ENCODE measurements around the gene RNF212. TPM values are rescaled to one million over a fixed set of nuclear protein-coding genes. Genes with fewer than 3 reads are reported as not detected.

RNF212 gene
- total RNA-seq, 4 donors from 2014 or later = 3.8 to 9.7 (median 7.3) TPM

- intact Hi-C loops (cut with DNase I) = no loop called here
- H3K9me3 ChIP-seq = no peaks in the 10 kb centered on the region
- 76% methylated on average over 20 of the region's 36 CpGs for WGBS
- H3K4me3 ChIP-seq = no peak overlapping the region
- H3K4me1 ChIP-seq = peaks cover 0 to 7% (median 6%) of the 10 kb centered on the region in 4 donors
- no peak overlapping the region for H3K27ac ChIP-seq (replicated peaks in 1 of 4)
- DNase-seq (ENCODE audit: extremely low spot score) = no peak
- TF ChIP-seq POLR2A (IDR thresholded peaks at IDR 0.05; ENCODE audit: low read depth) = no peak
- no peak for TF ChIP-seq EP300 (IDR thresholded peaks at IDR 0.05)
- no peak for TF ChIP-seq POLR2AphosphoS5 (IDR thresholded peaks at IDR 0.05)
- H3K36me3 ChIP-seq = peaks cover 0 to 25% (median 16%) of the 10 kb centered on the region in 4 donors
- peaks cover 0 to 57% (median 3%) of the 10 kb centered on the region in 4 donors for H3K27me3 ChIP-seq
These were observed 84.7 kb downstream of the RNF212 start for GRCh38 chr4:1028574-1029220.

DNA sequence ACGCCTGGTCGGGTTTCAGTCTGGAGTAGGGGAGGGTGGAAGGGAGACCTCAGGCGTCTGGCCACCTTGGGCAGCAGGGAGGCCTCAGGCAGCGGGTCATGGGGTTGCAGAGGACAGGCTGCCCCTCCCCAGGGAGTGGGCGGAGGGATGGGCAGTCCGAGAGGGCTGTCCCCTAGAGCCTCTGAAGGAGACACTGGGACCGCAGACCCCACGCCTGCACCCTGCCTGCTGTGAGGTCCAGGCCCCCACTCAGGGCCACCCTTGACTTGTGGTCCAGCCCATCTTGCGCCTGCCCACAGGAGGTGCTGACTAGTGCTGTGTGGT, 85.5 kb downstream of the RNF212 start:
- intact Hi-C loops (cut with DNase I) = no loop called here
- Histone ChIP-seq H3K36me3 (peaks cover 0 to 33% (median 17%) of the 10 kb centered on the region in 4 donors), H3K4me1 (no peaks in the 10 kb centered on the region), H3K4me3 (no peak overlapping the region), H3K9me3 (no peaks in the 10 kb centered on the region), H3K27me3 (peaks cover 0 to 49% (median 3%) of the 10 kb centered on the region in 4 donors), H3K27ac (replicated peaks in 1 of 4) (no peak overlapping the region)
- no peak for TF ChIP-seq POLR2AphosphoS5 (IDR thresholded peaks at IDR 0.05)
- TF ChIP-seq POLR2A (IDR thresholded peaks at IDR 0.05; ENCODE audit: low read depth) = no peak
- TF ChIP-seq EP300 (IDR thresholded peaks at IDR 0.05) = no peak
- TF ChIP-seq, protein P1, sequence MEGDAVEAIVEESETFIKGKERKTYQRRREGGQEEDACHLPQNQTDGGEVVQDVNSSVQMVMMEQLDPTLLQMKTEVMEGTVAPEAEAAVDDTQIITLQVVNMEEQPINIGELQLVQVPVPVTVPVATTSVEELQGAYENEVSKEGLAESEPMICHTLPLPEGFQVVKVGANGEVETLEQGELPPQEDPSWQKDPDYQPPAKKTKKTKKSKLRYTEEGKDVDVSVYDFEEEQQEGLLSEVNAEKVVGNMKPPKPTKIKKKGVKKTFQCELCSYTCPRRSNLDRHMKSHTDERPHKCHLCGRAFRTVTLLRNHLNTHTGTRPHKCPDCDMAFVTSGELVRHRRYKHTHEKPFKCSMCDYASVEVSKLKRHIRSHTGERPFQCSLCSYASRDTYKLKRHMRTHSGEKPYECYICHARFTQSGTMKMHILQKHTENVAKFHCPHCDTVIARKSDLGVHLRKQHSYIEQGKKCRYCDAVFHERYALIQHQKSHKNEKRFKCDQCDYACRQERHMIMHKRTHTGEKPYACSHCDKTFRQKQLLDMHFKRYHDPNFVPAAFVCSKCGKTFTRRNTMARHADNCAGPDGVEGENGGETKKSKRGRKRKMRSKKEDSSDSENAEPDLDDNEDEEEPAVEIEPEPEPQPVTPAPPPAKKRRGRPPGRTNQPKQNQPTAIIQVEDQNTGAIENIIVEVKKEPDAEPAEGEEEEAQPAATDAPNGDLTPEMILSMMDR (IDR thresholded peaks at IDR 0.05) = no peak
- no CpG with 5 or more reads among the region's 9 CpGs for WGBS
- DNase-seq (ENCODE audit: extremely low spot score) = no peak

- no peak overlapping the region for H3K27ac ChIP-seq (replicated peaks in 1 of 4)
- WGBS = 80% methylated on average over 16 of the region's 26 CpGs
- H3K27me3 ChIP-seq = peaks cover 0 to 44% (median 3%) of the 10 kb centered on the region in 4 donors
- peaks cover 0 to 36% (median 17%) of the 10 kb centered on the region in 4 donors for H3K36me3 ChIP-seq
- H3K4me1 ChIP-seq = no peaks in the 10 kb centered on the region
- no peaks in the 10 kb centered on the region for H3K9me3 ChIP-seq
- intact Hi-C loops (cut with DNase I) = no loop called here
- TF ChIP-seq POLR2AphosphoS5 (IDR thresholded peaks at IDR 0.05) = no peak
- no peak for TF ChIP-seq POLR2A (IDR thresholded peaks at IDR 0.05; ENCODE audit: low read depth)
- TF ChIP-seq, protein P1 (IDR thresholded peaks at IDR 0.05) = no peak
- no peak for TF ChIP-seq EP300 (IDR thresholded peaks at IDR 0.05)
- no peak overlapping the region for H3K4me3 ChIP-seq
- DNase-seq (ENCODE audit: extremely low spot score) = no peak
These were observed 86.0 kb downstream of the RNF212 start for GRCh38 chr4:1027219-1027914.

DNA sequence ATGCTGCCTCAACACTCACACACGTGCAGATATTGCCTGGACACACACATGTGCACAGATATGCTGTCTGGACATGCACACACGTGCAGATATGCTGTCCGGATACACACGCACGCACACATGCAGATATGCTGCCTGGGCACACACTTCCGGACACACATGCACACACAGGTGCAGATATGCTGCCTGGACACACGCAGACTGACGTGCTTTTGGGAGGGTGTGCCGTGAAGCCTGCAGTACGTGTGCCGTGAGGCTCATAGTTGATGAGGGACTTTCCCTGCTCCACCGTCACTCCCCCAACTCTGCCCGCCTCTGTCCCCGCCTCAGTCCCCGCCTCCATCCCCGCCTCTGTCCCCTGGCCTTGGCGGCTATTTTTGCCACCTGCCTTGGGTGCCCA, 87.2 kb downstream of the RNF212 start:
- no peak for TF ChIP-seq EP300 (IDR thresholded peaks at IDR 0.05)

GRCh38 chr4:1024882-1025545, 88.3 kb downstream of the RNF212 start:
- Histone ChIP-seq H3K4me3 (no peak overlapping the region), H3K4me1 (no peaks in the 10 kb centered on the region), H3K36me3 (peaks cover 0 to 42% (median 17%) of the 10 kb centered on the region in 4 donors), H3K27me3 (peaks cover 0 to 20% (median 3%) of the 10 kb centered on the region in 4 donors), H3K9me3 (no peaks in the 10 kb centered on the region), H3K27ac (replicated peaks in 1 of 4) (no peak overlapping the region)
- intact Hi-C loops (cut with DNase I) = no loop called here
- WGBS = 96% methylated on average over 20 of the region's 32 CpGs
- no peak for TF ChIP-seq POLR2AphosphoS5 (IDR thresholded peaks at IDR 0.05)
- TF ChIP-seq, protein P1 (IDR thresholded peaks at IDR 0.05) = no peak
- no peak for TF ChIP-seq EP300 (IDR thresholded peaks at IDR 0.05)
- no peak for TF ChIP-seq POLR2A (IDR thresholded peaks at IDR 0.05; ENCODE audit: low read depth)
- no peak for DNase-seq (ENCODE audit: extremely low spot score)

More for the DNA sequence above, 87.2 kb downstream of the RNF212 start:
- intact Hi-C loops (cut with DNase I) = no loop called here
- Histone ChIP-seq H3K36me3 (peaks cover 0 to 42% (median 17%) of the 10 kb centered on the region in 4 donors), H3K4me1 (no peaks in the 10 kb centered on the region), H3K9me3 (no peaks in the 10 kb centered on the region), H3K4me3 (no peak overlapping the region), H3K27ac (replicated peaks in 1 of 4) (no peak overlapping the region), H3K27me3 (peaks cover 0 to 31% (median 3%) of the 10 kb centered on the region in 4 donors)
- DNase-seq (ENCODE audit: extremely low spot score) = no peak
- WGBS = 62% methylated on average over 12 of the region's 17 CpGs

Measured in esophagus muscularis mucosa (tissue), 4 donors.